GM20000 (cell line): Measurements from ENCODE around the gene ENKUR.
"Not testable (repeated sequence)": the region's sequence is repeated elsewhere in the genome, so short reads cannot be mapped to it uniquely, and the experiment has no call there.

Source experiments
- DNase-seq: peaks from one replicate; pipeline ENCODE4 v3.0.0; 2012; ENCODE audit warnings: low spot score
- CTCF ChIP-seq: IDR thresholded peaks from 2 replicates; pipeline ENCODE4 v1.5.1; 2012; ENCODE audit warnings: mild to moderate bottlenecking, control low read depth; ENCODE audit errors: extremely low read depth, missing control alignments

Gene ENKUR

DNA sequence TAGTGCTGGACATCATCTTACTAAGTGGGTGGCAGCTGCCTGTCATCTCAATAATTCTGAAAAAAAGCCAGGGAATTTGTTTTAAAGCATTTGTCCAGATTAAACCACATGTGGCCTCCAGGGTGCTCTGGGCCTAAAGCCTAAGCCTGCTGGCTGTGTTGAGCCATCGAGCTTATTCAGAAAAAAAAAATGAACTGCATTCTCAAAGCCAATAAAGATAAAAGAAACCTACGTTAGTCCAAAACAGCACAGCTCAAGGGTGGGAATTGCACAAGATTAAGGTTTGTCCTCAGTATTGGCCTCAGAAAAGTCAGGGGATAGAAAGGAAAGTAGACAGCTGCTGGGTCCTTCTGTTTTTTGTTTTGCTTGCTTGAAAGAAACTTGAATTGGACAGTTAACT lies 41.0 kb downstream of the ENKUR start:
- no peak for DNase-seq
- no peak for TF ChIP-seq CTCF

GRCh38 chr10:24973163-24973562 lies 42.8 kb downstream of the ENKUR start:
- no peak for TF ChIP-seq CTCF
- no peak for DNase-seq

DNA sequence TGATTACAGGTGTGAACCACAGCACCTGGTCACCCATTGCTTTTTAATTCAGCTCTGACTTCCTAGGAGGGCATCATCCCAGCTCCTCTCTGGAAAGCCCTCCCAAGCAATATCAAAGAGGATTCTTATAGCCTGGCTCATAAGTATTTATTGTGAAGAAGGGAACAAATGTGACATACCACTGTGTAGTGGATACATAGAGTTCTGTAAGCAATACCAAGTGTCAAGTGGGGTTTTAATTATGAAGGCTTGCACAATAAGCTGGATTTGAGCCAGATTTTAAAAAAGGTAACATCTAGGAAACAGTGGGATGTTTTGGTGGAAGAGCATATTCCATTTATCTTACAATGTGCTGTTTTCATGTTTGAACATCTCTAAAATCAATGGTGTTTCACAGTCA lies 44.6 kb downstream of the ENKUR start:
- TF ChIP-seq CTCF, result no peak
- DNase-seq, result no peak

DNA sequence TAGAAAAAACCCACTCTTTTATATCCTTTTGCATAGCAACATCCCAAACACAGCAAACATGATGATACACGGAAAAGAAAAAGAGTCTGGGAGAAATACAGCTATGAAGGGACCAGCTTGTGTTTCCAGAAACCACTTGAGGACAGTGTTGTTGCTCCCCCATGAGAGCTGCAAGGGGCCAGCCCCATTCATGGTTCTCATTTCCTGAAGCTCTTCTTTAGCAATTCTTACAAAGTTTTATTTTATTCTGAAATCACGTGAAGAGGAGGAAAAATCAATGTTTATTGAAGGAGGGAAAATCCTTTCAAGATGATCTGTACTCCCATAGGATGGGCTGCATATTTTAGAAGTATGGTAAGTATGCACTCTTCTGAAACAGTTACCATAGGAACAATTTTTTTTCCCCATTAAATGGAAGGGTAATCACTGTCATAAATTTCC lies 46.1 kb downstream of the ENKUR start:
- no peak for DNase-seq
- no peak for TF ChIP-seq CTCF

GRCh38 chr10:24968951-24969350 lies 47.0 kb downstream of the ENKUR start:
- not testable (repeated sequence) for DNase-seq

- no peak for TF ChIP-seq CTCF
- no peak for DNase-seq
These were observed 47.6 kb downstream of the ENKUR start for GRCh38 chr10:24968349-24968748.

- DNase-seq, result no peak
- TF ChIP-seq CTCF, result no peak
These were observed 48.9 kb downstream of the ENKUR start for GRCh38 chr10:24966962-24967481.

- no peak for TF ChIP-seq CTCF
These were observed 50.9 kb downstream of the ENKUR start for GRCh38 chr10:24965051-24965450.

More at GRCh38 chr10:24965051-24965450, 50.9 kb downstream of the ENKUR start:
- DNase-seq, result no peak
